Measurements from ENCODE around the gene ACOXL.

DNA sequence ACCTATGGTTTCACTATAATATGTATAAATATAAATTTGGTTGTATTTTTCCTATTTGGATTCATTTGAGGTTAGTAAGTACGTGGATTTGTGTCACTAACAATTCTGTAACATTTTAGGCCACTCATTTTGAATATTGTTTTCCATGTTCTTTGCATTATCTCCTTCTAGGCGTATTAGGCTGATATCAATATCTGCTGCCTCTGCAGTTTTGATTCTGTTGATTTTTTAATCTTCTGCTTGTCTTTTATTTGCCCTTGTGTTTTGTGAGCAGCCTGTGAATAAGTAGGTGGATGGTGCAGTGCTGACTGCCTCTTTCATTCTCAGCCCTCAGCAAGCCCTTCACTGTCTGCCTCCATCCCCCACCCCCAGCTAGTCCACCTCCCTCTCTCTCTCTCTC lies 222.7 kb downstream of the ACOXL start:
- TF ChIP-seq, protein P1, sequence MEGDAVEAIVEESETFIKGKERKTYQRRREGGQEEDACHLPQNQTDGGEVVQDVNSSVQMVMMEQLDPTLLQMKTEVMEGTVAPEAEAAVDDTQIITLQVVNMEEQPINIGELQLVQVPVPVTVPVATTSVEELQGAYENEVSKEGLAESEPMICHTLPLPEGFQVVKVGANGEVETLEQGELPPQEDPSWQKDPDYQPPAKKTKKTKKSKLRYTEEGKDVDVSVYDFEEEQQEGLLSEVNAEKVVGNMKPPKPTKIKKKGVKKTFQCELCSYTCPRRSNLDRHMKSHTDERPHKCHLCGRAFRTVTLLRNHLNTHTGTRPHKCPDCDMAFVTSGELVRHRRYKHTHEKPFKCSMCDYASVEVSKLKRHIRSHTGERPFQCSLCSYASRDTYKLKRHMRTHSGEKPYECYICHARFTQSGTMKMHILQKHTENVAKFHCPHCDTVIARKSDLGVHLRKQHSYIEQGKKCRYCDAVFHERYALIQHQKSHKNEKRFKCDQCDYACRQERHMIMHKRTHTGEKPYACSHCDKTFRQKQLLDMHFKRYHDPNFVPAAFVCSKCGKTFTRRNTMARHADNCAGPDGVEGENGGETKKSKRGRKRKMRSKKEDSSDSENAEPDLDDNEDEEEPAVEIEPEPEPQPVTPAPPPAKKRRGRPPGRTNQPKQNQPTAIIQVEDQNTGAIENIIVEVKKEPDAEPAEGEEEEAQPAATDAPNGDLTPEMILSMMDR (IDR thresholded peaks at IDR 0.05) = no peak
- TF ChIP-seq POLR2A (IDR thresholded peaks at IDR 0.05) = no peak
